Effector memory CD4-positive, alpha-beta T cell (primary cell): ENCODE results near the gene YPEL4.

Source experiments
- DNase-seq, 3 donors: peaks; one replicate each; pipeline ENCODE4 v3.0.0-alpha.2; 2020
- H3K27ac ChIP-seq: 2 replicates; pipeline ENCODE4 v1.7.0; 2013; ENCODE audit warnings: mild to moderate bottlenecking, low read length, moderate library complexity; ENCODE audit not compliant: insufficient read depth, poor library complexity, severe bottlenecking
- H3K27me3 ChIP-seq: replicated peaks from 2 replicates; pipeline ENCODE4 v1.7.0; 2013; ENCODE audit warnings: mild to moderate bottlenecking, low read length; ENCODE audit not compliant: insufficient read depth, control insufficient read depth, poor library complexity, severe bottlenecking
- H3K36me3 ChIP-seq: 2 replicates; pipeline ENCODE4 v1.7.0; 2013; ENCODE audit warnings: mild to moderate bottlenecking, low read length, moderate library complexity; ENCODE audit not compliant: control insufficient read depth, insufficient read depth
- H3K4me1 ChIP-seq: 2 replicates; pipeline ENCODE4 v1.7.0; 2013; ENCODE audit warnings: low read length, mild to moderate bottlenecking; ENCODE audit not compliant: control insufficient read depth, insufficient read depth, poor library complexity, severe bottlenecking
- H3K4me3 ChIP-seq: 2 replicates; pipeline ENCODE4 v1.7.0; 2013; ENCODE audit warnings: low read length, low read depth, mild to moderate bottlenecking; ENCODE audit not compliant: insufficient read depth, poor library complexity, severe bottlenecking
- H3K9me3 ChIP-seq: 2 replicates; pipeline ENCODE4 v1.7.0; 2013; ENCODE audit warnings: mild to moderate bottlenecking, low read length, moderate library complexity; ENCODE audit not compliant: control insufficient read depth

Gene YPEL4

DNA sequence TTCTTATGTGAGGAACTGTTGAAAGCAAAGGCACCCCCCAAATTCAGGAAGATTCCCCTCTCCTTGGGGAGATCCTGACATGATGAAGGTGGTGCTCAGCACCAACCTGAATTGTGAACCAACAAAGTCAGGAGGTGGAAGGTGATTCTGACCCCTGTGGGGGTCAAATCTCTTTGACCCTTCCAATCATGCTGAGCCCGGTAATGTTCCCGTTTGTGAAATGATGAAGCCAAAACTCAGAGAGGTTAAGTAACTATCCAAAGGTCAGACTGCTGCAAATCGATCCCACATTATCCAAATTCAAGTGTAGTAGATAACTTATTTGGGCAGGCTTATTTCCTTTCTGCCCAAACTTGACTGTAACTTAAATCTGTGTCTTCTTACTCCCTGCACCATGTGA, 33.1 kb downstream of the YPEL4 start:
- no peak overlapping the region for H3K27ac ChIP-seq
- no peak overlapping the region for H3K4me3 ChIP-seq
- H3K36me3 ChIP-seq: no peaks in the 10 kb centered on the region
- H3K9me3 ChIP-seq: no peaks in the 10 kb centered on the region
- H3K27me3 ChIP-seq: no peaks in the 10 kb centered on the region
- no peaks in the 10 kb centered on the region for H3K4me1 ChIP-seq
- DNase-seq: no peak

DNA sequence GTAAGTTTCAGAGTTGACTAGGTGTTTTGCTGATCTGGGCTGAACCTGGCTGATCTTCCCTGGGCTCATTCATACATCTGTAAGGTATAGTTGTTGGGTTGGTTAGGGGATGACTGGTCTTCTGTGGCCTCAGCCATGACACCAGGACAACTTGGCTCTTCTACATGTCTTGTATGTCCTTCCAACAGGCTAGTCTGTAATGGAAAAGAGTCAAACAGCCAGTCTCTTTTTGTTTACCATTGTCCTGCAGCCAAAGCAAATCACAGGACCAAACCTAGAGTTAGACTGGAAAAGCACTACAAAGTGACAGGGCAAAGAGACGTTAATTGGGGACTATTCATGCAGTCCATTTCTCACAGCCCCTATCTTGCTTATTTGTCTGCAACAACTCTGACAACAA, 34.4 kb downstream of the YPEL4 start:
- Histone ChIP-seq H3K27ac (no peak overlapping the region), H3K4me1 (no peaks in the 10 kb centered on the region), H3K4me3 (no peak overlapping the region), H3K27me3 (no peaks in the 10 kb centered on the region), H3K36me3 (no peaks in the 10 kb centered on the region), H3K9me3 (no peaks in the 10 kb centered on the region)
- no peak for DNase-seq

DNA sequence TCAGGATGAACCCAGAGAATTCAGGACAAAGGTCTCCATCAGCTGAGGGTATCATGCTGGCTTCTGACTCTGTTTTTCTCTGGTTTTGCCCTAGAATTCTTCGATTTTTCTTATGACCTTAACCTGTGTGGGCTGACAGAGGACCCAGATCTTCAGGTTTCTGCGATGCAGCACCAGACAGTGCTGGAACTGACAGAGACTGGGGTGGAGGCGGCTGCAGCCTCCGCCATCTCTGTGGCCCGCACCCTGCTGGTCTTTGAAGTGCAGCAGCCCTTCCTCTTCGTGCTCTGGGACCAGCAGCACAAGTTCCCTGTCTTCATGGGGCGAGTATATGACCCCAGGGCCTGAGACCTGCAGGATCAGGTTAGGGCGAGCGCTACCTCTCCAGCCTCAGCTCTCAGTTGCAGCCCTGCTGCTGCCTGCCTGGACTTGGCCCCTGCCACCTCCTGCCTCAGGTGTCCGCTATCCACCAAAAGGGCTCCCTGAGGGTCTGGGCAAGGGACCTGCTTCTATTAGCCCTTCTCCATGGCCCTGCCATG, 35.4 kb downstream of the YPEL4 start:
- no peaks in the 10 kb centered on the region for H3K4me1 ChIP-seq
- no peak overlapping the region for H3K27ac ChIP-seq
- H3K9me3 ChIP-seq: no peaks in the 10 kb centered on the region
- DNase-seq: no peak
- H3K27me3 ChIP-seq: no peaks in the 10 kb centered on the region
- H3K4me3 ChIP-seq: no peak overlapping the region
- no peaks in the 10 kb centered on the region for H3K36me3 ChIP-seq

DNA sequence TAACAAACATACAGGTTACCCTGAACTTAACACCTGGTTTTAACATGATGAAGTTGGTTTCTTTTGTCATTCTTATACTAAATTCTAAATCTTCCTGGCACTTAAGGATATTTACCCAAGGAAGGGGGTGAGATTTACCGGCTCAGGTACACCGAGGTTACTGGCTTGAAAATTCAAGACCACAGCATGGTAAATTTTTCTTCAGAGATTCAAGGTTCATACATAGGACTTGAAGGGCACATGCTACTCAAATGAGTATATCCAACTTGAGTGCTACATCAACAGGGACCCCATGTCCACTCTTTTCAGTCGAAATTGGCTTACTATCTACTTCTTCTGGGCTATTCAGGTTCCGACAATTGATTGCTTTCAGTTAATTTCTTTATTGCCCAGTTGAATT, 39.5 kb downstream of the YPEL4 start:
- Histone ChIP-seq H3K4me3 (no peak overlapping the region), H3K9me3 (no peaks in the 10 kb centered on the region), H3K27ac (no peak overlapping the region), H3K36me3 (no peaks in the 10 kb centered on the region), H3K4me1 (no peaks in the 10 kb centered on the region), H3K27me3 (no peaks in the 10 kb centered on the region)
- no peak for DNase-seq

DNA sequence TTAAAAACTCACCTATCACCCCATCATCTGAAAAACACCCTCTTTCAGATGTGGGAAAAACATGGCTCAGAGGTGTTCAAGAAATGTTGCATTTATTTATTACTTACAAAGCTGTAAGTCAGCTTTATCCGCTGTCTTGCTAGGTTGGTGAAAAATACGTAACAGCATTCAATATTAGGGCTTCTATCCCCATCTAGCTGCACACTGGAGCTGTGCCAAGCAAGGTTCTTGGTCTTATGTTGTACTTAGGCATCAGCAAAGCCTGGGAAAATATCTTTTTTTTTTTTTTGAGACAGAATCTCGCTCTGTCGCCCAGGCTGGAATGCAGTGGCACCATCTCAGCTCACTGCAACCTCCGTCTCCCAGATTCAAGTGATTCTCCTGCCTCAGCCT, 44.7 kb downstream of the YPEL4 start:
- no peaks in the 10 kb centered on the region for H3K9me3 ChIP-seq
- no peaks in the 10 kb centered on the region for H3K27me3 ChIP-seq
- no peak for DNase-seq
- no peak overlapping the region for H3K27ac ChIP-seq
- no peaks in the 10 kb centered on the region for H3K36me3 ChIP-seq
- H3K4me1 ChIP-seq: no peaks in the 10 kb centered on the region
- no peak overlapping the region for H3K4me3 ChIP-seq

DNA sequence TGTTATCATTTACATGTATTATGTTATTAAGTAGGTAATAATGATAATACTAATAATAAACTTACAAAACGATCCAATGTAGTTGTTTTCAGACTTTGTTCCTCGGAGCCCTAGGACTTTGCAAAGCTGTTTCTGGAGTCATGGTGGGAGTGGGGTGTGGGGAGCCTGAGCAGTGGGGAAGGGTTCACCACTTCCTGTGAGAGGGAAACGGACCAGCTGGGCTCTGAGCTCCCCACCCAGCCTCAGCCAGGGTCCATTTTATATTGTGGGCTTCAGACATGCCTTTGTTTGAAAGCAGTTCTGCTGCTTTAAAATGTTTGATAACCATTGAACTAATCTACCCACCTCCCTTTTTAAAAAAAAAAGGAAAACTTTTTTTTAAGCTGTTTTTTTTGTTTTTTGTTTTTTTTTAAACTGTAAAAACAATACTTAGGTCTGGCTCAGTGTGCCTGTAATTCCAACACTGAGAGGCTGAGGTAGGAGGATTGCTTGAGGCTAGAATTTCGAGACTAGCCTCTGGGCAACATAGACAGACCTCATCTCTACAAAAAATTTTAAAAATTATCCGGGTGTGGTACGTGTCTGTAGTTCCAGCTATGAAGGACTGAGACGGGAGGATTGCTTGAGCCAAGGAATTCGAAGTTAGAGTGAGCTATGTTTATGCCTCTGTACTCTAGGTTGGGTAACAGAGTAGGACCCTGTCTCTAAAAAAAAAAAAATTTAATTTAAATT, 45.2 kb downstream of the YPEL4 start:
- no peaks in the 10 kb centered on the region for H3K9me3 ChIP-seq
- H3K27me3 ChIP-seq: no peaks in the 10 kb centered on the region
- no peaks in the 10 kb centered on the region for H3K4me1 ChIP-seq
- H3K36me3 ChIP-seq: no peaks in the 10 kb centered on the region
- H3K4me3 ChIP-seq: no peak overlapping the region
- no peak for DNase-seq
- H3K27ac ChIP-seq: no peak overlapping the region

DNA sequence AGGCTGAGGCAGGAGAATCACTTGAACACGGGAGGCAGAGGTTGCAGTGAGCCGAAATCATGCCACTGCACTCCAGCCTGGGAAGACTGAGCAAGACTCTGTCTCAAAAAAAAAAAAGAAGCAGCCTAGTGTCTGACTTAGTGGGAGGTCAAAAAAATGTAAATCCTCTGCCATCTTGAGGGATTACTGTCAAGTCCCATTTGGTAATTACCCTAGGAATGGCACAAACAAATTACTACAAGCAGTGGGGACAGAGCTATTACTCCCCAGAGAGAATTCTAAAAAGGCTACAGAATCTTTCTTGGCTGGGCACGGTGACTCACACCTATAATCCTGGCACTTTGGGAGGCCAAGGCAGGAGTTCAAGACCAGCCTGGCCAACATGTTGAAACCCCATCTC, 48.4 kb downstream of the YPEL4 start:
- peaks cover 8% of the 10 kb centered on the region for H3K27me3 ChIP-seq
- no peaks in the 10 kb centered on the region for H3K9me3 ChIP-seq
- H3K36me3 ChIP-seq: no peaks in the 10 kb centered on the region
- no peak for DNase-seq
- no peaks in the 10 kb centered on the region for H3K4me1 ChIP-seq
- no peak overlapping the region for H3K27ac ChIP-seq
- no peak overlapping the region for H3K4me3 ChIP-seq

DNA sequence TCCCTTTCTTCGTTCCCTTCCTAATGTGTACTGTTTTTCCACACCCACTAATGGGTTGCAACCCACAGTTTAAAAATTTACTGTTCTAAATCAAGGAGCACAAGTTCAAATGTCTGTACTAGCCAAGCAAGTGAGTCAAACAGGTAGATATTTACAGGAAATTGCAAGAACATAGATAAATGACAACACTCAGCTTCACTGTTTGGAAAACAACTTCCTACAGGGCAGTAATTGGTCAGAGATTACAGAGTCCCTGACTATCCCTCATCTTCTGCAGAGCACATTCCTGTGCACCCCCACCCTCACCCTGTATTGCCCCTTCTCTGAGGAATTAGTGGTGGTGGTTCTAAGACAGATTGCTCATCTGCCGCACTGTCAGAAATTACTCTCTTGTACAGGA, 50.3 kb downstream of the YPEL4 start:
- Histone ChIP-seq H3K27ac (no peak overlapping the region), H3K36me3 (no peaks in the 10 kb centered on the region), H3K27me3 (peaks cover 8% of the 10 kb centered on the region), H3K4me3 (no peak overlapping the region), H3K9me3 (no peaks in the 10 kb centered on the region), H3K4me1 (no peaks in the 10 kb centered on the region)
- no peak for DNase-seq

DNA sequence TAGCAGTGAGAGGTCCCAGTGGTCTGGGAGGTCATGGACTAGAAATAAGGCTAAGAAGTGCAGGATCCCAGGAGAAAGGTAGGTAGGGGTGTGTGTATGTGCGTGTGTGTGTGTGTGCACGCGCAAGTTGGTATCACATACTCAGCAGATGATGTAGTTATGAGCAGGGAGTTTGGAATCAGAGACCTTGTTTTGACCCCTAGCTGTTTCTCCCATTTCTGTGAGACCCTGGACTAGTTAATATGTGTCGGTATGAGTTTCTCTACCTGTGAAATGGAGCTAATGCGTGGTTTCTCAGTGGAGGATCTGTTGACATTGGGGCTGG, 50.9 kb downstream of the YPEL4 start:
- Histone ChIP-seq H3K9me3 (no peaks in the 10 kb centered on the region), H3K4me3 (no peak overlapping the region), H3K4me1 (no peaks in the 10 kb centered on the region), H3K36me3 (no peaks in the 10 kb centered on the region), H3K27me3 (peaks cover 8% of the 10 kb centered on the region), H3K27ac (no peak overlapping the region)
- no peak for DNase-seq

DNA sequence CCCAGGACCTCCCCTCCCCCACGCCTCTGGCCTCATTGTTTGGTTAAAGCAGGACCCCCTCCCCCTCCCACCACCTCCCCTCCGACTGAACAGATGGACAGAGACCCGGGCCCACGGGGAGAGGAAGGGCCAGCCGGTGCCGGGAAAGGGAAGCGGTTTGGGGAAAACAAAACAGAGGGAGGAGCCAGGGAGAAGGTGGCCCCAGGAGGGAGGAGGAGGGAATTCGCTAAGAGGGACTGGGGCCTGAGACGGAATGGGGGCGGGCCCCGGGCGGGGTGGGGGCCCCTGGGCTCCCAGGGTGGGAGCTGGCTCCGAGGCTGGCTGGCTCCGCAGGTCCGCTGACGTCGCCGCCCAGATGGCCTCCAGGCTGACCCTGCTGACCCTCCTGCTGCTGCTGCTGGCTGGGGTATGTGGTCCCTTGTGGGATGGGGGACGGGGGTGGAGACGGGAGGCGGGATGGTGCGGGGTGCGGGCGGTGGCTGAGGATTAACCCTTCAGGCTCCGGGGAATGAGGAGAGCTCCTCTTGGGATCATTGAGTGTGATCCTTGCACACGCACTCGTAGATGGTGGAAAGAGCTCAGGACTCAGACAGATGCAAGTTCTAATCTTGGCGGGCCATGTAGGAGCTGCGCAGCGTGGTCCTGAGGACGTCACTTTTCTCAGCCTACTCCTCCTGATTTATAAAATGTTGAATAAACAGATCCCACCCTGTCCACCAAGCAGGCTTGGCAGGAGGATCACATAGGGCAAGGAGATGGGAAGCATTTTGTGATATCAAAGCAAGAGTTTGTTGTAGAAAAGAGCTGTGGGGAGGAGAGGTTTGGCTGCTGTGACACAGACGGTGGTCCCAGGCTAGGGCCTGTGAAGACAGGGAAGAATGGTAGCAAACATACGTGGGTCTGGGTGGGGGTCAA, 51.5 kb downstream of the YPEL4 start:
- Histone ChIP-seq H3K9me3 (no peaks in the 10 kb centered on the region), H3K4me3 (no peak overlapping the region), H3K36me3 (no peaks in the 10 kb centered on the region), H3K4me1 (no peaks in the 10 kb centered on the region), H3K27me3 (peaks cover 8% of the 10 kb centered on the region), H3K27ac (no peak overlapping the region)
- DNase-seq: no peak
